Adrenal gland (tissue), 12 donors: ENCODE measurements around the gene TTLL5. TPM values are rescaled to one million over a fixed set of nuclear protein-coding genes. Genes with fewer than 3 reads are reported as not detected.

Experiments used
- DNase-seq, 7 donors: peaks; one replicate each; pipeline ENCODE4 v3.0.0-alpha.2; 2019 to 2020
- H3K27ac ChIP-seq, 5 donors: fragments of 200-600 bp; sonication (generic) in 4 of 5; 1 replicate in 3 of 5; 2 replicates in 2 of 5; pipeline versions ENCODE4 v1.5.1 to v1.8.0; 2016 to 2020; ENCODE audit warnings: mild to moderate bottlenecking in 1 of 5
- H3K27me3 ChIP-seq: fragments of 200-600 bp; 2 replicates; pipeline ENCODE4 v1.8.0; 2021
- H3K36me3 ChIP-seq, 2 donors: fragments of 200-600 bp; replicated peaks in 1 of 2; 1 replicate in 1 of 2; 2 replicates in 1 of 2; pipeline versions ENCODE4 v1.5.1 to v1.8.0; 2018 to 2022
- H3K4me1 ChIP-seq, 2 donors: fragments of 200-600 bp; replicated peaks in 1 of 2; 1 replicate in 1 of 2; 2 replicates in 1 of 2; pipeline versions ENCODE4 v1.5.1 to v1.8.0; 2018 to 2021
- H3K4me3 ChIP-seq, 4 donors: fragments of 200-600 bp; sonication (generic) in 3 of 4; one replicate each; pipeline ENCODE4 v1.5.1; 2016 to 2018
- H3K9me3 ChIP-seq, 3 donors: fragments of 200-600 bp; sonication (generic) in 1 of 3; replicated peaks in 1 of 3; 1 replicate in 2 of 3; 2 replicates in 1 of 3; pipeline versions ENCODE4 v1.5.1 to v1.8.0; 2016 to 2021
- CTCF ChIP-seq, 6 experiments: fragments of 450-650 bp in 4 of 6; fragments of 200-600 bp in 2 of 6; sonication (generic) in 1 of 6; IDR thresholded peaks; 1 replicate in 5 of 6; 2 replicates in 1 of 6; pipeline versions ENCODE4 v1.5.1 to v1.8.0; 2016 to 2021; ENCODE audit warnings: antibody characterized with exemption in 6 of 6, mild to moderate bottlenecking in 2 of 6, moderate library complexity in 1 of 6
- POLR2A ChIP-seq, 2 donors: fragments of 450-650 bp; IDR thresholded peaks; one replicate each; pipeline ENCODE4 v1.6.1; 2017; ENCODE audit warnings: antibody characterized with exemption in 2 of 2, mild to moderate bottlenecking in 2 of 2, moderate library complexity in 1 of 2
- whole genome bisulfite sequencing, 4 donors: extraction: QIAGEN DNeasy Blood & Tissue Kit in 2 of 4; methylation state at CpG; one replicate each; pipeline versions ENCODE4 v1.1.5 to v1.1.7; 2013 to 2017; 5-methylcytosine and 5-hydroxymethylcytosine counted together
- intact Hi-C, 2 donors: fragments of 100-400 bp; cut with DNase I; formaldehyde crosslinking; loops; one replicate each; pipeline versions ENCODE4 v1.14.1 to v1.15.0; 2022 to 2023
- polyA plus RNA-seq, 3 donors: library from polyadenylated mRNA; stranded (reverse); fragments of 200-250 nt in 2 of 3; fragments of 350-450 nt in 1 of 3; fragmentation: Illumina TruSeq in 1 of 3; extraction: RNeasy Lipid Tissue Mini Kit (QIAGEN cat#74804) in 1 of 3; gene quantifications; one replicate each; pipeline ENCODE4 v1.2.3, GENCODE V29; 2013 to 2014
- total RNA-seq, 9 donors: library from RNA; depleted of rRNA in 4 of 9; stranded (reverse); fragments of >200 nt in 4 of 9; fragments of 120-200 nt in 1 of 9; fragmentation: NEBNext Ultra II Directional in 1 of 9; extraction: Animal tissue kit (Norgen Biotek cat#: 25700) in 1 of 9; gene quantifications; one replicate each; pipeline versions ENCODE4 v1.1.0 to v1.2.4, GENCODE V29; 2013 to 2023
- donor health status: healthy with polysubstance abuse.
- donor health status: Bipolar disorder and iron deficiency.
- donor health status: DM: yes; HTN: yes; CAD: no.
- donor health status: DM: no; HTN: no; CAD: no.
- donor health status: DM: no; HTN: no; CAD: no.
- donor health status: DM: yes; HTN: yes; CAD: no.

Gene TTLL5
- total and polyA plus RNA-seq, 12 donors, result 12.7 to 34.0 (median 24.1) TPM

GRCh38 chr14:75946785-75947184 is 285.7 kb downstream of the TTLL5 start:
- no peak for DNase-seq
- intact Hi-C loops, result no loop called here
- Histone ChIP-seq H3K4me3 (no peak overlapping the region), H3K27ac (no peak overlapping the region), H3K9me3 (no peaks in the 10 kb centered on the region), H3K36me3 (no peaks in the 10 kb centered on the region), H3K4me1 (no peaks in the 10 kb centered on the region), H3K27me3 (no peaks in the 10 kb centered on the region)
- WGBS, 4 donors, result 89 to 97% (median 91%) methylated on average over 5 of the region's 5 CpGs
- TF ChIP-seq CTCF (IDR thresholded peaks at IDR 0.05) (no peak), POLR2A (IDR thresholded peaks at IDR 0.05) (no peak)

GRCh38 chr14:75952489-75952888 is 291.4 kb downstream of the TTLL5 start:
- no peaks in the 10 kb centered on the region for H3K27me3 ChIP-seq
- 93 to 98% (median 97%) methylated on average over 3 of the region's 3 CpGs for WGBS, 4 donors
- intact Hi-C loops, result no loop called here
- DNase-seq, result no peak
- H3K4me1 ChIP-seq, result no peaks in the 10 kb centered on the region
- H3K27ac ChIP-seq, result no peak overlapping the region
- no peaks in the 10 kb centered on the region for H3K9me3 ChIP-seq
- TF ChIP-seq POLR2A (IDR thresholded peaks at IDR 0.05) (no peak), CTCF (IDR thresholded peaks at IDR 0.05) (no peak)
- H3K36me3 ChIP-seq, result no peaks in the 10 kb centered on the region
- no peak overlapping the region for H3K4me3 ChIP-seq

GRCh38 chr14:75959031-75959430 is 298.0 kb downstream of the TTLL5 start:
- Histone ChIP-seq H3K36me3 (peaks cover 0 to 10% of the 10 kb centered on the region in 2 donors), H3K27ac (no peak overlapping the region), H3K4me1 (no peaks in the 10 kb centered on the region), H3K4me3 (no peak overlapping the region), H3K27me3 (no peaks in the 10 kb centered on the region), H3K9me3 (no peaks in the 10 kb centered on the region)
- 95 to 100% (median 97%) methylated on average over 3 to 9 of the region's 9 CpGs for WGBS, 4 donors
- DNase-seq, result no peak
- TF ChIP-seq POLR2A (IDR thresholded peaks at IDR 0.05) (no peak), CTCF (IDR thresholded peaks at IDR 0.05) (no peak)
- intact Hi-C loops, result no loop called here

GRCh38 chr14:75960231-75960630 is 299.2 kb downstream of the TTLL5 start:
- Histone ChIP-seq H3K4me3 (no peak overlapping the region), H3K27ac (no peak overlapping the region), H3K4me1 (no peaks in the 10 kb centered on the region), H3K9me3 (no peaks in the 10 kb centered on the region), H3K27me3 (no peaks in the 10 kb centered on the region), H3K36me3 (peaks cover 0 to 16% of the 10 kb centered on the region in 2 donors)
- DNase-seq, result no peak
- intact Hi-C loops, result no loop called here
- TF ChIP-seq CTCF (IDR thresholded peaks at IDR 0.05) (no peak), POLR2A (IDR thresholded peaks at IDR 0.05) (no peak)
- 83 to 95% (median 86%) methylated on average over 6 of the region's 6 CpGs for WGBS, 4 donors
